Measurements from ENCODE around the gene SMIM1. TPM values are rescaled to one million over a fixed set of nuclear protein-coding genes. Genes with fewer than 3 reads are reported as not detected.

Gene SMIM1
- total and polyA plus RNA-seq, 3 experiments from 2014 or later: 0.80 to 1.6 (median 1.1) TPM

DNA sequence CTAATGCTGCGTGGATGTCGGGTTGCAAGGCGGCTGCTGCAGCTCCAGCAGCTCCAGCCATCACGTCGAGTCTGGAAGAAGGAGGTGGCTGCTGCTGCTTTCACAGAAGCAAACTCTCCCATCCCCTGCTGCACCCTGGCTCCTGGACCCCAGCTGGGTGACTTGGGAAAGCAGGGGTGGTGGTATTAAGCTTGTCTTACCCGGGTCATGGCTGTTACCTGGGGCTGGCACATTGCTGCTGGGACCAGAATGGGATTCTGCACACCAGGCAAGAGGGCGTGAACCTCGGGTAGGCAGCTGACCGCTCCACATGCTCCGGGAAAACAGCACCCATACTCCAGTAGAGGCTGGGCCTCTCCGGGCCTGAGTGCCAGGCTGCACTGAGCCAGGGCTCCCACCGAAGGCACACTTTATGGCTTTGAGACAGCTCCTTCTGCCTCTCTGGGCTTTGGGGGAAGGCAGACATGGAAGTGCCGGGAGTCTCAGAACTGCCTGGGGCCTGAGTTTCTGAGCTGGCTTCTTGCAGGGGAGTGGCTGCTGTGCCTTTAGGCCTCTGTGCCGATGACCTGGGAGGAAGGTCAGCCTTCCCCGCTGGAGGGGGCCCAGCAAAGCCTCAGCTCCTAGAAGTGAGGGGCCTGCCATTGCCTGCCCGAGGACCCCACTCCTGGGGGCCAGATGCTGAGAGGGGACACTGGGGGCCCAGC lies 1.2 kb downstream of the SMIM1 start:
- H3K27me3 ChIP-seq (ENCODE audit: insufficient read depth, low read length, poor library complexity, severe bottlenecking): no peaks in the 10 kb centered on the region
- peak overlapping the region; percentile 73 for H3K27ac ChIP-seq (ENCODE audit: low read depth, low read length)
- DNase-seq: no peak
- Mint-ChIP-seq H3K9me3 (no peaks in the 10 kb centered on the region), H3K27me3 (no peaks in the 10 kb centered on the region), H3K36me3 (peaks cover 0 to 4% (median 0%) of the 10 kb centered on the region in 3 donors), H3K4me3 (peak overlapping the region in 6 of 7 donors; percentile 16 to 81 (median 52)), H3K4me1 (peaks cover 0 to 22% (median 7%) of the 10 kb centered on the region in 3 donors), H3K27ac (peak overlapping the region in 3 of 8 donors; percentile 29 to 43 (median 33))
- no peaks in the 10 kb centered on the region for H3K36me3 ChIP-seq (ENCODE audit: insufficient read depth, low read length)
- H3K9me3 ChIP-seq (ENCODE audit: low read length): no peaks in the 10 kb centered on the region
- ChIA-PET CTCF (no interaction called here), POLR2A (no interaction called here)
- peaks cover 12% of the 10 kb centered on the region for H3K4me1 ChIP-seq (ENCODE audit: insufficient read depth, low read length)
- H3K4me3 ChIP-seq (ENCODE audit: low read length): no peak overlapping the region

DNA sequence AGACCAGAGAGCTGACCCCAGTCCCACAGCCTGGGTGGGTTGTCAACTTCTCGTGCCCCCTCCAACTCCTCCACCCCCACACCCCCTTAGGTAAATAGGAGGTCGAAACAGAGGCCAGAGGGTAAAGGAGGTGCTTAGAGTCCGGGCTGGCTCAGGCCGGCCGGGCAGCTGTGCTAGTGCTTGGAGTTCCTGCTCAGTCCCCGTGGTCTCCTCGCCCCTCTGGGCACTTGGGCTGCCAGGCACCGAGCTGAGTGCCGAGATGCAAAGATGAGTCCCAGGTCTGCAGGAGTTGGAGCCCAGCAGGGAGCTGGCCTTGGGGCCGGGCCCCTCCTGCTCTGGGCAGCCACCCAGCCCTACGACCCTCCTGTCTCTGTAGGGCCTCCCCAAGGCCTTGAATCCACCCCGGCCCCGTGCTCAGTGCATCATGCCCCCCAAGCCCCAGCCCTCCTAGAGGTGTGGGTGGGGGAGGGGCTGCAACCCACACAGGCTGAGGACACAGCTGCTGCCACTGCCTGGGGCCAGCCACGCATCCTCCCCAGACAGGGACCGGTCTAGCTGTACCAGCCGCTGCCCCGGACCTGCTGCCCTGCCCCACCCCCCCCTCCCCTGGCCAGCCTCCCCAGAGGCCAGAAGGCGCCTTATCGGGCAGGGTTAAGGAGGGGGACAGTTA lies 1.9 kb downstream of the SMIM1 start:
- H3K9me3 ChIP-seq (ENCODE audit: low read length): no peaks in the 10 kb centered on the region
- H3K27ac ChIP-seq (ENCODE audit: low read depth, low read length): peak overlapping the region; percentile 73
- Mint-ChIP-seq H3K4me1 (peaks cover 0 to 22% (median 7%) of the 10 kb centered on the region in 3 donors), H3K36me3 (peaks cover 0 to 9% (median 0%) of the 10 kb centered on the region in 3 donors), H3K27ac (no peak overlapping the region), H3K4me3 (no peak overlapping the region), H3K9me3 (no peaks in the 10 kb centered on the region), H3K27me3 (no peaks in the 10 kb centered on the region)
- peaks cover 12% of the 10 kb centered on the region for H3K4me1 ChIP-seq (ENCODE audit: insufficient read depth, low read length)
- H3K36me3 ChIP-seq (ENCODE audit: insufficient read depth, low read length): no peaks in the 10 kb centered on the region
- ChIA-PET CTCF (no interaction called here), POLR2A (no interaction called here)
- H3K4me3 ChIP-seq (ENCODE audit: low read length): no peak overlapping the region
- no peaks in the 10 kb centered on the region for H3K27me3 ChIP-seq (ENCODE audit: insufficient read depth, low read length, poor library complexity, severe bottlenecking)
- DNase-seq: peak in 1 of 5 donors; percentile 48

DNA sequence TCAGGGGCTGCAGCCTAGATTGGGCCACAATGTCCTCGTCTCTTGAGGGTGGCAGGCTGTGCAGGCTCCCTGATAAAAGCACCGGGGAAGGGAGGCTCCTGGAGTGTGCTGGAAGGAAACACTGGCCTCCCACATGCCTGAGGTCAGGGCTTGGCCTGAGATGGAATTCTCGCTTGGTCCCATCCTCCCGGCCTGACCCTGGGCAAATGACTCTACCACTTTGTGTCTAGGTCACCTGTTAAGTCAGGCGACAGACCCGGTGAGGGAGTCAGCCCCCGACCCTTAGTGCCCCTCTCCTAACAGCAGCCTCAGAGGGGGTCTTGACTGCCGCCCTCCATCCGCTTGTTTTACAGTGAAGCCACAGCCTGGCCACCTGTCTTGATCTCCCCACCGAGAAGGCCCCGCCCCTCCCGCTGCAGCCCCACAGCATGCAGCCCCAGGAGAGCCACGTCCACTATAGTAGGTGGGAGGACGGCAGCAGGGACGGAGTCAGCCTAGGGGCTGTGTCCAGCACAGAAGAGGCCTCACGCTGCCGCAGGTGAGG lies 2.5 kb downstream of the SMIM1 start:
- Mint-ChIP-seq H3K36me3 (peaks cover 3 to 15% (median 4%) of the 10 kb centered on the region in 3 donors), H3K9me3 (no peaks in the 10 kb centered on the region), H3K4me3 (no peak overlapping the region), H3K27me3 (no peaks in the 10 kb centered on the region), H3K27ac (no peak overlapping the region), H3K4me1 (peaks cover 0 to 22% (median 7%) of the 10 kb centered on the region in 3 donors)
- H3K9me3 ChIP-seq (ENCODE audit: low read length): no peaks in the 10 kb centered on the region
- H3K27me3 ChIP-seq (ENCODE audit: insufficient read depth, low read length, poor library complexity, severe bottlenecking): no peaks in the 10 kb centered on the region
- ChIA-PET CTCF (interaction anchor here (0.7 to 2.0 kb wide), 5 partner anchors 11 to 322 kb away, joined by 3 to 8 read pairs (median 5); no protein-coding TSS in a partner anchor), POLR2A (no interaction called here)
- H3K4me3 ChIP-seq (ENCODE audit: low read length): no peak overlapping the region
- peak in 1 of 5 donors; percentile 41 for DNase-seq
- peak overlapping the region; percentile 61 for H3K27ac ChIP-seq (ENCODE audit: low read depth, low read length)
- H3K4me1 ChIP-seq (ENCODE audit: insufficient read depth, low read length): peaks cover 12% of the 10 kb centered on the region
- no peaks in the 10 kb centered on the region for H3K36me3 ChIP-seq (ENCODE audit: insufficient read depth, low read length)

DNA sequence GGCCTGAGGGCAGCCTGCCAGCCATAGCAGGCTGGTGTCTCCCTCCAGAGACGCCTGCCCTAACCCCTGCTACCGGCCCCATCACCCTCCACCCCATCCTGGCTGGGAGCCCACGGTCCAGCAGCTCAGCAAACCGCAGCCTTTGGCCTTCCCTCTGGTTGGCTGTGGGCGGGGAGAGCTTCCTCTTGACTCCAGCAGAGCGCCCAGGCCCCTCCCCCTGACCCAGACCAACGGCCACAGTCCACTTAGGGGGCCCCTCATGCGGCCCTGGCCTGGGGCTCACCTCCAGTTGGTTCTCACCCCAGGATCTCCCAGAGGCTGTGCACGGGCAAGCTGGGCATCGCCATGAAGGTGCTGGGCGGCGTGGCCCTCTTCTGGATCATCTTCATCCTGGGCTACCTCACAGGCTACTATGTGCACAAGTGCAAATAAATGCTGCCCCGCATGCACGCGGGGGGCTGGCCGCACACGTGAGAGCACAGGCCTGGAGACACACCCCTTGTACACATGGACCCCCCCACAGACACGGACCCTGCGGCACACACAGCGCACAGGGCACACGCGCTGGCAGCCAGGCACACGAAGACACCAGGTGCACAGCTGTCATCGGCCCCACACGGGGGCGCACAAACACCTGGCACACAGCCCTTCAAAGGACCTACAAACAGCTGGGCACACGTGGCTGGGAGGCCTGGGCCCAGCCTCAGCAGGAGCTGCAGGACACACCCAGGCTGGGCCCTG lies 3.1 kb downstream of the SMIM1 start:
- Histone ChIP-seq H3K27ac (ENCODE audit: low read depth, low read length) (peak overlapping the region; percentile 61), H3K4me3 (ENCODE audit: low read length) (no peak overlapping the region), H3K36me3 (ENCODE audit: insufficient read depth, low read length) (no peaks in the 10 kb centered on the region), H3K4me1 (ENCODE audit: insufficient read depth, low read length) (peaks cover 12% of the 10 kb centered on the region), H3K27me3 (ENCODE audit: insufficient read depth, low read length, poor library complexity, severe bottlenecking) (no peaks in the 10 kb centered on the region), H3K9me3 (ENCODE audit: low read length) (no peaks in the 10 kb centered on the region)
- peaks cover 7 to 22% (median 8%) of the 10 kb centered on the region in 3 donors for H3K36me3 Mint-ChIP-seq
- H3K27me3 Mint-ChIP-seq: no peaks in the 10 kb centered on the region
- ChIA-PET POLR2A (interaction anchor here (0.6 kb wide), 1 partner anchor 8 kb away, joined by 3 read pairs; no protein-coding TSS in a partner anchor), CTCF (interaction anchor here (0.6 to 2.0 kb wide), 11 partner anchors 9 to 323 kb away, joined by 3 to 8 read pairs (median 3); no protein-coding TSS in a partner anchor)
- H3K4me3 Mint-ChIP-seq: peak overlapping the region in 1 of 7 donors; percentile 71
- H3K9me3 Mint-ChIP-seq: no peaks in the 10 kb centered on the region
- peaks cover 0 to 22% (median 7%) of the 10 kb centered on the region in 3 donors for H3K4me1 Mint-ChIP-seq
- peak; percentile 24 to 64 (median 28) for DNase-seq
- H3K27ac Mint-ChIP-seq: peak overlapping the region in 1 of 8 donors; percentile 83

DNA sequence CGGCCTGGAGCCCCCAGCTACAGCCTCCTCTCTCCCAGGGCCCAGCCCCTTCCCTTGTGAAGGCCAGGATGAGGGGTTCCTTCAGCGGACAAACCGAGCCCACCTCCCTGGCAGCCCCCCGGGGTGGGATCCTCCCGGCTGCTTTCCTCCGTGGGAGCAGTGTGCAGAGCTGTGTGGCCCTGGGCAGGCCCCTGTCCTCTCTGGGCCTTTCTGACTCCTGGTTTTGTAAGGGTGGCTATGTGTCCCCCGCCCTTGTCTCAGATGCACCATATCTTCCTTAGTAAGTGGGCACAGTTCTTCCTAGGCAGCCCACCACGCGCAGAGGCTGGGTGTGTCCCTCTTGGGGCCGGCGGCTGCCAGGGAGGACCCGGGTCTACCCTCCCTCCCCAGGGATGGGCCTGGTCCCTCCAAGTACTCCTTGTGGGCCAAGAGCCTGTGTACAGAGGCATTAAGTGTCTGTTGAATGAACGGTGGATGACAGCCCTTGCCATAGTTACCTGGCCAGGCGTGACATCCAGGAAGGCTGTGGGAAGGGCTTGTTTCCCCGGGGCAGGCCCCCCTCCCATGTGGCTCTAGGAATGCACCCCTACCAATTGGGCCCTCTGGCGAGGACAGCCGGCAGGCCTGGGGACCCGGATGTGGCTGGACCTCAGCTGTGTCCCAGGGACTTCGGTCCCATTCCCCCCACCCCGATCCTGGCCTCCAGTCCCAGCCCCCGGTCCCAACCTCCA lies 3.8 kb downstream of the SMIM1 start:
- no peaks in the 10 kb centered on the region for H3K27me3 ChIP-seq (ENCODE audit: insufficient read depth, low read length, poor library complexity, severe bottlenecking)
- H3K36me3 ChIP-seq (ENCODE audit: insufficient read depth, low read length): peaks cover under 1% of the 10 kb centered on the region
- H3K9me3 Mint-ChIP-seq: no peaks in the 10 kb centered on the region
- H3K27ac ChIP-seq (ENCODE audit: low read depth, low read length): peak overlapping the region; percentile 61
- H3K4me1 ChIP-seq (ENCODE audit: insufficient read depth, low read length): peaks cover 6% of the 10 kb centered on the region
- CTCF ChIA-PET: interaction anchor here (0.6 to 2.0 kb wide), 10 partner anchors 8 to 323 kb away, joined by 3 to 8 read pairs (median 4); no protein-coding TSS in a partner anchor
- H3K27me3 Mint-ChIP-seq: no peaks in the 10 kb centered on the region
- no peak overlapping the region for H3K4me3 ChIP-seq (ENCODE audit: low read length)
- H3K27ac Mint-ChIP-seq: peak overlapping the region in 2 of 8 donors; percentile 33 to 36
- H3K4me3 Mint-ChIP-seq: peak overlapping the region in 2 of 7 donors; percentile 13 to 71
- H3K9me3 ChIP-seq (ENCODE audit: low read length): no peaks in the 10 kb centered on the region
- peaks cover 0 to 20% (median 7%) of the 10 kb centered on the region in 3 donors for H3K4me1 Mint-ChIP-seq
- peak in 1 of 5 donors; percentile 39 for DNase-seq
- H3K36me3 Mint-ChIP-seq: peaks cover 7 to 29% (median 8%) of the 10 kb centered on the region in 3 donors
- POLR2A ChIA-PET: no interaction called here

DNA sequence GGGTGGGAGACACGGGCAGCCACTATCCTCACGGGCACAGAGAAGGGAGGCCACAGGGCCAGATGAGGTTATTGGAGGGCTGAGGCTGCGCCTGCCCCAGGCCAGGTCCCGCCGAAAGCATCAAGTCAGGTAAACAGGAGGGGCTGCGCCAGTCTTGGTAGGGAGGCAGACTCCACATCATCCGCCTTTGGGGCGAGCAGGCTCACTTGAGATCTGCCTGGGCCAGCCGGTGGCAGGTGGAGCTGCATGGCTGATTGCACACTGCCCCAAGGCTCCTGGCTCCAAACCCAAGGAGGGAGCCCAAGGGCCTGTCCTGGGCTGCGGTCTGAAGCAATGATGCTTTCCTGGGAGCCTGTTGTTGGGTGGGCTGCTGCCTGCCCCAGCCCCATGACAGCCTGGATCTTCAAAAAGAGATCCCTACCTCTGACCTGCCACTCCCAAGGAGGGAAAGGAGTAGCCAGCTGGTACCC lies 4.6 kb downstream of the SMIM1 start:
- CTCF ChIA-PET: no interaction called here
- DNase-seq: peak in 1 of 5 donors; percentile 30
- peak overlapping the region in 3 of 8 donors; percentile 36 to 92 (median 75) for H3K27ac Mint-ChIP-seq

More for the DNA sequence above, 4.6 kb downstream of the SMIM1 start:
- Mint-ChIP-seq H3K4me1 (peaks cover 0 to 14% (median 5%) of the 10 kb centered on the region in 3 donors), H3K9me3 (no peaks in the 10 kb centered on the region), H3K36me3 (peaks cover 7 to 36% (median 10%) of the 10 kb centered on the region in 3 donors), H3K4me3 (no peak overlapping the region), H3K27me3 (no peaks in the 10 kb centered on the region)
- Histone ChIP-seq H3K27me3 (ENCODE audit: insufficient read depth, low read length, poor library complexity, severe bottlenecking) (no peaks in the 10 kb centered on the region), H3K36me3 (ENCODE audit: insufficient read depth, low read length) (peaks cover 8% of the 10 kb centered on the region), H3K4me1 (ENCODE audit: insufficient read depth, low read length) (no peaks in the 10 kb centered on the region), H3K27ac (ENCODE audit: low read depth, low read length) (peak overlapping the region; percentile 61), H3K4me3 (ENCODE audit: low read length) (no peak overlapping the region), H3K9me3 (ENCODE audit: low read length) (no peaks in the 10 kb centered on the region)
- POLR2A ChIA-PET: no interaction called here
